Keratinocyte (primary cell): ENCODE results near the gene SUSD3. TPM values are rescaled to one million over a fixed set of nuclear protein-coding genes. Genes with fewer than 3 reads are reported as not detected.

ENCODE experiments used
- DNase-seq: peaks from one replicate; pipeline ENCODE4 v3.0.0-alpha.2; 2011; ENCODE audit warnings: low read depth, missing footprints, low spot score
- FAIRE-seq: peaks from 2 replicates; lab custom pipeline; 2011; peaks lifted over from hg19 to GRCh38; lab: Jason Lieb, UNC
- H2AFZ ChIP-seq: 2 replicates; pipeline ENCODE4 v1.6.0; 2012; ENCODE audit warnings: low read length, control low read depth, inconsistent platforms; ENCODE audit not compliant: control insufficient read depth
- H3K27ac ChIP-seq: 2 replicates; pipeline ENCODE4 v1.5.1; 2011; ENCODE audit warnings: low read length; ENCODE audit not compliant: control insufficient read depth, insufficient read depth
- H3K27me3 ChIP-seq: 3 replicates; pipeline ENCODE4 v1.6.0; 2011; ENCODE audit warnings: low read length; ENCODE audit not compliant: control insufficient read depth, insufficient read depth; ENCODE audit errors: extremely low read depth
- H3K36me3 ChIP-seq, 2 experiments: 2 replicates in 1 of 2; 3 replicates in 1 of 2; pipeline ENCODE4 v1.5.1; 2011; ENCODE audit warnings: low read length in 2 of 2, mild to moderate bottlenecking in 1 of 2; ENCODE audit not compliant: control insufficient read depth in 2 of 2, insufficient read depth in 2 of 2; ENCODE audit errors: extremely low read depth in 1 of 2
- H3K4me1 ChIP-seq: 3 replicates; pipeline ENCODE4 v1.5.1; 2011; ENCODE audit warnings: low read length; ENCODE audit not compliant: control insufficient read depth, insufficient read depth; ENCODE audit errors: extremely low read depth
- H3K4me2 ChIP-seq: 3 replicates; pipeline ENCODE4 v1.6.0; 2011; ENCODE audit warnings: low read depth, low read length; ENCODE audit not compliant: control insufficient read depth, insufficient read depth; ENCODE audit errors: extremely low read depth
- H3K4me3 ChIP-seq, 3 experiments: fragments of 200-600 bp in 1 of 3; sonication (generic) in 1 of 3; 2 replicates in 2 of 3; 3 replicates in 1 of 3; pipeline ENCODE4 v1.5.1; 2011 to 2016; ENCODE audit warnings: low read length in 3 of 3, mild to moderate bottlenecking in 3 of 3, control low read depth in 2 of 3, inconsistent platforms in 1 of 3, low read depth in 1 of 3, mixed read lengths in 1 of 3, mixed run types in 1 of 3, moderate library complexity in 1 of 3; ENCODE audit not compliant: control insufficient read depth in 2 of 3, insufficient read depth in 2 of 3; ENCODE audit errors: extremely low read depth in 1 of 3
- H3K79me2 ChIP-seq: 2 replicates; pipeline ENCODE4 v1.6.0; 2012; ENCODE audit warnings: low read length; ENCODE audit not compliant: control insufficient read depth, insufficient read depth
- H3K9ac ChIP-seq: 3 replicates; pipeline ENCODE4 v1.6.0; 2011; ENCODE audit warnings: low read length; ENCODE audit not compliant: control insufficient read depth, insufficient read depth; ENCODE audit errors: extremely low read depth
- H3K9me1 ChIP-seq: 3 replicates; pipeline ENCODE4 v1.6.0; 2011; ENCODE audit warnings: low read length; ENCODE audit not compliant: control insufficient read depth, insufficient read depth; ENCODE audit errors: extremely low read depth
- H3K9me3 ChIP-seq: 2 replicates; pipeline ENCODE4 v1.5.1; 2012; ENCODE audit warnings: low read depth, low read length; ENCODE audit not compliant: control insufficient read depth
- H4K20me1 ChIP-seq: 3 replicates; pipeline ENCODE4 v1.6.0; 2011; ENCODE audit warnings: low read length; ENCODE audit not compliant: control insufficient read depth, insufficient read depth; ENCODE audit errors: extremely low read depth
- CTCF ChIP-seq, 3 experiments: IDR thresholded peaks in 1 of 3; conservative IDR thresholded peaks in 1 of 3; optimal IDR thresholded peaks in 1 of 3; 2 replicates in 2 of 3; 3 replicates in 1 of 3; pipeline versions ENCODE3 to v1.5.1; 2011; ENCODE audit warnings: low read length in 3 of 3, mild to moderate bottlenecking in 3 of 3, moderate library complexity in 2 of 3, control low read depth in 1 of 3, inconsistent platforms in 1 of 3; ENCODE audit not compliant: insufficient read depth in 2 of 3; ENCODE audit errors: extremely low read depth in 1 of 3
- EZH2 ChIP-seq: IDR thresholded peaks from one replicate; pipeline ENCODE4 v1.6.1; 2012; ENCODE audit warnings: inconsistent platforms, mild to moderate bottlenecking, low read length, moderate library complexity
- dilution Hi-C: fragments of 300-500 bp; cut with MboI; formaldehyde crosslinking; loops from one replicate; pipeline ENCODE4 v1.7.0; 2020; ENCODE audit warnings: low sequenced_read_pairs; ENCODE audit not compliant: extremely low pct_ligation_motif_present
- polyA plus RNA-seq, 5 experiments: library from polyadenylated mRNA; depleted of rRNA in 3 of 5; stranded (reverse) in 3 of 5; stranded (forward) in 1 of 5; unstranded in 1 of 5; fragments of >200 nt; gene quantifications; 1 replicate in 1 of 5; 2 replicates in 3 of 5; 3 replicates in 1 of 5; pipeline versions ENCODE4 v1.2.1 to v1.2.3, GENCODE V29; 2011 to 2012; ENCODE audit warnings: missing spikeins in 2 of 5, low read depth in 1 of 5, low replicate concordance in 1 of 5

The SUSD3 gene
- polyA plus RNA-seq, 1 donor (not counting 4 experiments of a cell fraction or from before 2014, with no cell fraction given): 0.20 TPM

- TF ChIP-seq CTCF (optimal IDR thresholded peaks at IDR 0.05 in 1 of 3, IDR thresholded peaks at IDR 0.05 in 1 of 3, conservative IDR thresholded peaks at IDR 0.05 in 1 of 3; ENCODE audit: extremely low read depth in 1 of 3, insufficient read depth in 2 of 3, low read length in 3 of 3) (no peak), EZH2 (no peak)
- DNase-seq: no peak
- Histone ChIP-seq H3K27ac (no peak overlapping the region), H3K27me3 (no peaks in the 10 kb centered on the region), H4K20me1 (no peaks in the 10 kb centered on the region), H2AFZ (no peak overlapping the region), H3K9me1 (no peaks in the 10 kb centered on the region), H3K4me2 (no peak overlapping the region), H3K9me3 (no peaks in the 10 kb centered on the region), H3K4me1 (no peaks in the 10 kb centered on the region), H3K36me3 (no peaks in the 10 kb centered on the region), H3K4me3 (no peak overlapping the region), H3K9ac (no peak overlapping the region), H3K79me2 (no peaks in the 10 kb centered on the region)
- no peak for FAIRE-seq
- dilution Hi-C loops: no loop called here
Observed at GRCh38 chr9:93039456-93039855, 19.0 kb upstream of the SUSD3 start.

DNA sequence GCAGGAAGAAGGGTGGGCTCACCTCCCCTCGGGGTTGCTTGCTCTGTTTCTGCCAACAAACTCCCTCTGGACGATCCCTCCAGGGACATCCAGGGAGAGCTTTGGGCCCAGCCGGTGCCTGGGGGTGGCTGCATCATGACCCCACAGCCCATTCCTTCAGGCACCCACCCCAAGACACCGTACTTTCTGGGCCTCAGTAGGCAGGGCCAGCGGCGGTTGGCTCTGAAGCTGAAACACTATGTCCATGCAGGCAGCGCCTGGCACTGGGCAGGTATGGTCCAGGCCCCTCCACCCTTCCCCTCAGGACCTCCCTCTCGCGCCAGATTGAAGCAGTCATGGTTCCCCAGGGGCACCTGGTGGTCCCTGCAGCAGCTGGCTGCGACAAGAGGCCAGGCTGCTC, 18.5 kb upstream of the SUSD3 start:
- Histone ChIP-seq H3K36me3 (no peaks in the 10 kb centered on the region), H3K9me3 (no peaks in the 10 kb centered on the region), H3K9ac (no peak overlapping the region), H3K27ac (no peak overlapping the region), H3K9me1 (no peaks in the 10 kb centered on the region), H3K4me3 (no peak overlapping the region), H4K20me1 (no peaks in the 10 kb centered on the region), H3K4me2 (no peak overlapping the region), H2AFZ (no peak overlapping the region), H3K79me2 (no peaks in the 10 kb centered on the region), H3K27me3 (no peaks in the 10 kb centered on the region), H3K4me1 (no peaks in the 10 kb centered on the region)
- FAIRE-seq (no peak), DNase-seq (no peak)
- dilution Hi-C loops: no loop called here
- TF ChIP-seq EZH2: no peak
- no peak for TF ChIP-seq CTCF (optimal IDR thresholded peaks at IDR 0.05 in 1 of 3, IDR thresholded peaks at IDR 0.05 in 1 of 3, conservative IDR thresholded peaks at IDR 0.05 in 1 of 3; ENCODE audit: extremely low read depth in 1 of 3, insufficient read depth in 2 of 3, low read length in 3 of 3)
